PC-9 (cell line): ENCODE measurements around the gene SAMD8. TPM values are rescaled to one million over a fixed set of nuclear protein-coding genes. Genes with fewer than 3 reads are reported as not detected.
"Not testable (repeated sequence)": the region's sequence is repeated elsewhere in the genome, so short reads cannot be mapped to it uniquely, and the experiment has no call there.

Source experiments
- BruUV-seq: library from RNA; stranded (reverse); fragments of 400-500 nt; replicated peaks from 2 replicates; lab custom pipeline; 2021; lab: Mats Ljungman, UMichigan
- CTCF ChIA-PET: fragments of 300-600 bp; sonication (Branson Sonifier 250); formaldehyde crosslinking; loops from one replicate; lab custom pipeline; 2022; ENCODE audit warnings: antibody characterized with exemption; lab: Charles Lee
- POLR2A ChIA-PET: fragments of 300-600 bp; sonication (Branson Sonifier 250); formaldehyde crosslinking; loops from one replicate; lab custom pipeline; 2022; ENCODE audit warnings: antibody characterized with exemption; ENCODE audit not compliant: unreplicated experiment; lab: Charles Lee
- DNase-seq, 2 experiments: peaks; one replicate each; pipeline versions ENCODE4 v3.0.0 to v3.0.0-alpha.2; 2015 to 2022; ENCODE audit warnings: mixed read lengths in 1 of 2
- H2AFZ ChIP-seq: fragments of 200-600 bp; sonication (generic); 2 replicates; pipeline ENCODE4 v1.8.1; 2017; ENCODE audit warnings: antibody characterized with exemption
- H3F3A ChIP-seq: fragments of 200-600 bp; sonication (generic); 2 replicates; pipeline ENCODE4 v1.8.1; 2017; ENCODE audit warnings: antibody characterized with exemption, mild to moderate bottlenecking, low read depth; ENCODE audit not compliant: insufficient read depth
- H3K27ac ChIP-seq: fragments of 200-600 bp; sonication (generic); 2 replicates; pipeline ENCODE4 v1.6.1; 2016; ENCODE audit warnings: mixed run types
- H3K27me3 ChIP-seq: fragments of 200-600 bp; sonication (generic); 2 replicates; pipeline ENCODE4 v1.6.1; 2016; ENCODE audit warnings: low read depth, mixed run types; ENCODE audit not compliant: insufficient read depth
- H3K36me3 ChIP-seq: fragments of 200-600 bp; sonication (generic); 2 replicates; pipeline ENCODE4 v1.6.1; 2016; ENCODE audit warnings: low read depth, mixed run types
- H3K4me1 ChIP-seq: fragments of 200-600 bp; sonication (generic); replicated peaks from 2 replicates; pipeline ENCODE4 v1.6.1; 2016; ENCODE audit warnings: mixed run types; ENCODE audit not compliant: insufficient read depth
- H3K4me2 ChIP-seq: fragments of 200-600 bp; sonication (generic); 2 replicates; pipeline ENCODE4 v1.6.1; 2017; ENCODE audit warnings: mixed run types
- H3K4me3 ChIP-seq: fragments of 200-600 bp; sonication (generic); 2 replicates; pipeline ENCODE4 v1.6.1; 2016; ENCODE audit warnings: mixed run types
- H3K79me2 ChIP-seq: fragments of 200-600 bp; sonication (generic); 2 replicates; pipeline ENCODE4 v1.6.1; 2017; ENCODE audit warnings: low read depth, mixed run types
- H3K9me2 ChIP-seq: fragments of 200-600 bp; sonication (generic); 2 replicates; pipeline ENCODE4 v1.8.1; 2017; ENCODE audit warnings: mild to moderate bottlenecking; ENCODE audit not compliant: insufficient read depth
- H3K9me3 ChIP-seq: fragments of 200-600 bp; sonication (generic); 2 replicates; pipeline ENCODE4 v1.8.1; 2016; ENCODE audit warnings: low read depth; ENCODE audit not compliant: insufficient read depth
- H4K20me1 ChIP-seq: fragments of 200-600 bp; sonication (generic); 2 replicates; pipeline ENCODE4 v1.8.1; 2017; ENCODE audit not compliant: insufficient read depth
- EZH2 ChIP-seq: fragments of 200-600 bp; sonication (generic); IDR thresholded peaks from 2 replicates; pipeline ENCODE4 v1.8.0; 2017; ENCODE audit warnings: antibody characterized with exemption, low read depth
- intact Hi-C: fragments of 100-400 bp; cut with micrococcal nuclease; formaldehyde crosslinking; loops from one replicate; pipeline ENCODE4 v1.10.0; 2022; ENCODE audit not compliant: unreplicated experiment
- total RNA-seq: library from RNA; stranded (reverse); gene quantifications from 2 replicates; pipeline ENCODE4 v1.2.3, GENCODE V29; 2021
- TF ChIP-seq, protein P1 (sequence below): fragments of 200-600 bp; sonication (generic); conservative IDR thresholded peaks from 2 replicates; pipeline ENCODE4 v1.6.1; 2017; ENCODE audit warnings: mixed run types, antibody characterized with exemption, mild to moderate bottlenecking, moderate library complexity

SAMD8 gene
- total RNA-seq, 1 experiment from 2014 or later, result 31.1 TPM

GRCh38 chr10:75201793-75202307 lies 90.4 kb downstream of the SAMD8 start:
- BruUV-seq, result no TSS peak
- intact Hi-C loops, result no loop called here
- DNase-seq, result no peak
- CTCF ChIA-PET, result no interaction called here
- POLR2A ChIA-PET, result no interaction called here
- no peaks in the 10 kb centered on the region for H3K27me3 ChIP-seq
- no peaks in the 10 kb centered on the region for H3K9me3 ChIP-seq
- H3K4me1 ChIP-seq, result peaks cover 27% of the 10 kb centered on the region
- no peak overlapping the region for H3K4me3 ChIP-seq
- no peak overlapping the region for H3K4me2 ChIP-seq
- no peak for TF ChIP-seq EZH2
- TF ChIP-seq, protein P1, sequence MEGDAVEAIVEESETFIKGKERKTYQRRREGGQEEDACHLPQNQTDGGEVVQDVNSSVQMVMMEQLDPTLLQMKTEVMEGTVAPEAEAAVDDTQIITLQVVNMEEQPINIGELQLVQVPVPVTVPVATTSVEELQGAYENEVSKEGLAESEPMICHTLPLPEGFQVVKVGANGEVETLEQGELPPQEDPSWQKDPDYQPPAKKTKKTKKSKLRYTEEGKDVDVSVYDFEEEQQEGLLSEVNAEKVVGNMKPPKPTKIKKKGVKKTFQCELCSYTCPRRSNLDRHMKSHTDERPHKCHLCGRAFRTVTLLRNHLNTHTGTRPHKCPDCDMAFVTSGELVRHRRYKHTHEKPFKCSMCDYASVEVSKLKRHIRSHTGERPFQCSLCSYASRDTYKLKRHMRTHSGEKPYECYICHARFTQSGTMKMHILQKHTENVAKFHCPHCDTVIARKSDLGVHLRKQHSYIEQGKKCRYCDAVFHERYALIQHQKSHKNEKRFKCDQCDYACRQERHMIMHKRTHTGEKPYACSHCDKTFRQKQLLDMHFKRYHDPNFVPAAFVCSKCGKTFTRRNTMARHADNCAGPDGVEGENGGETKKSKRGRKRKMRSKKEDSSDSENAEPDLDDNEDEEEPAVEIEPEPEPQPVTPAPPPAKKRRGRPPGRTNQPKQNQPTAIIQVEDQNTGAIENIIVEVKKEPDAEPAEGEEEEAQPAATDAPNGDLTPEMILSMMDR, result no peak
- no peak overlapping the region for H3K27ac ChIP-seq
- H3K79me2 ChIP-seq, result no peaks in the 10 kb centered on the region
- H3K9me2 ChIP-seq, result no peaks in the 10 kb centered on the region
- no peaks in the 10 kb centered on the region for H3K36me3 ChIP-seq
- no peak overlapping the region for H2AFZ ChIP-seq
- H3F3A ChIP-seq, result no peaks in the 10 kb centered on the region; the same call in 1 of the 2 replicates
- no peaks in the 10 kb centered on the region for H4K20me1 ChIP-seq

GRCh38 chr10:75202321-75203045 lies 91.0 kb downstream of the SAMD8 start:
- CTCF ChIA-PET, result interaction anchor here (0.5 kb wide), 1 partner anchor 35 kb away, joined by 9 read pairs; no protein-coding TSS in a partner anchor
- H3K36me3 ChIP-seq, result no peaks in the 10 kb centered on the region
- H3K9me2 ChIP-seq, result no peaks in the 10 kb centered on the region
- H2AFZ ChIP-seq, result no peak overlapping the region
- no TSS peak for BruUV-seq
- peaks cover 27% of the 10 kb centered on the region for H3K4me1 ChIP-seq
- H4K20me1 ChIP-seq, result no peaks in the 10 kb centered on the region
- H3K4me3 ChIP-seq, result no peak overlapping the region
- H3F3A ChIP-seq, result no peaks in the 10 kb centered on the region; the same call in 1 of the 2 replicates
- H3K4me2 ChIP-seq, result peak overlapping the region; percentile 33; the same call in 1 of the 2 replicates
- TF ChIP-seq, protein P1, result no peak
- no peak for TF ChIP-seq EZH2
- intact Hi-C loops, result no loop called here
- no peaks in the 10 kb centered on the region for H3K9me3 ChIP-seq
- POLR2A ChIA-PET, result interaction anchor here (0.5 to 0.6 kb wide), 2 partner anchors 8 to 9 kb away, joined by 3 to 9 read pairs; partner anchors contain the start of gene VDAC2
- peak overlapping the region; percentile 26; the same call in 1 of the 2 replicates for H3K27ac ChIP-seq
- no peaks in the 10 kb centered on the region for H3K79me2 ChIP-seq
- no peak for DNase-seq
- no peaks in the 10 kb centered on the region for H3K27me3 ChIP-seq

- H3K79me2 ChIP-seq, H3K9me3 ChIP-seq, DNase-seq, H3K36me3 ChIP-seq, intact Hi-C loops, H3K4me3 ChIP-seq, H3K27me3 ChIP-seq, H3K9me2 ChIP-seq, H4K20me1 ChIP-seq, H2AFZ ChIP-seq, H3F3A ChIP-seq: not testable (repeated sequence)
- ChIA-PET POLR2A (interaction anchor here (0.6 to 0.7 kb wide), 3 partner anchors 7 to 662 kb away, joined by 3 to 16 read pairs (median 3); partner anchors contain the start of gene VDAC2), CTCF (interaction anchor here (0.5 kb wide), 1 partner anchor 34 kb away, joined by 9 read pairs; no protein-coding TSS in a partner anchor)
- TSS peak; percentile 42 for BruUV-seq
- peak overlapping the region; percentile 33; the same call in 1 of the 2 replicates for H3K4me2 ChIP-seq
- H3K27ac ChIP-seq, result peak overlapping the region; percentile 26; the same call in 1 of the 2 replicates
- peaks cover 27% of the 10 kb centered on the region for H3K4me1 ChIP-seq
These were observed 91.7 kb downstream of the SAMD8 start for GRCh38 chr10:75203046-75203620.
